ENCODE data around the gene CD180.
A peak's percentile ranks its signal among the peaks of the same experiment; 100 is the strongest.

Gene CD180

DNA sequence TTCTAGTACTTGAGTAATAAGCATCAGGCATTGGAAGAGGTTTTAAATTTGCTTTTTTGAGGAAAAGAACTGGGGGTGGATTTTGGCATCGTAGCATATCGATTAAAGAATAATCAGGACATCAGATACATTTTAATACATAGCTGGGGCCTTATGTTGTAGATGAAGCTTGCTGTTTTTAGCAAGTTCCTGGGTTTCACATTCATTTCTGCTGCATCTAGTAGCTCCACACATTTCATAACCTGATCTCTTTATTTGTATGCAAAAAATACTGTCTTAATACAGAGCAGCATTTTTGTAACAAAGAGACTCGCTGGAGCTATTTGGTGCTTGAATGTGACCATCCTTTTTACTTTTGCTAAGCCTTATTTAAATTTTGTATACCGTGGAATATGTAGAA is 28.5 kb downstream of the CD180 start:
- DNase-seq (ENCODE audit: low read depth): no peak
- no peak overlapping the region for H3K4me3 ChIP-seq (ENCODE audit: low read depth, low read length)

DNA sequence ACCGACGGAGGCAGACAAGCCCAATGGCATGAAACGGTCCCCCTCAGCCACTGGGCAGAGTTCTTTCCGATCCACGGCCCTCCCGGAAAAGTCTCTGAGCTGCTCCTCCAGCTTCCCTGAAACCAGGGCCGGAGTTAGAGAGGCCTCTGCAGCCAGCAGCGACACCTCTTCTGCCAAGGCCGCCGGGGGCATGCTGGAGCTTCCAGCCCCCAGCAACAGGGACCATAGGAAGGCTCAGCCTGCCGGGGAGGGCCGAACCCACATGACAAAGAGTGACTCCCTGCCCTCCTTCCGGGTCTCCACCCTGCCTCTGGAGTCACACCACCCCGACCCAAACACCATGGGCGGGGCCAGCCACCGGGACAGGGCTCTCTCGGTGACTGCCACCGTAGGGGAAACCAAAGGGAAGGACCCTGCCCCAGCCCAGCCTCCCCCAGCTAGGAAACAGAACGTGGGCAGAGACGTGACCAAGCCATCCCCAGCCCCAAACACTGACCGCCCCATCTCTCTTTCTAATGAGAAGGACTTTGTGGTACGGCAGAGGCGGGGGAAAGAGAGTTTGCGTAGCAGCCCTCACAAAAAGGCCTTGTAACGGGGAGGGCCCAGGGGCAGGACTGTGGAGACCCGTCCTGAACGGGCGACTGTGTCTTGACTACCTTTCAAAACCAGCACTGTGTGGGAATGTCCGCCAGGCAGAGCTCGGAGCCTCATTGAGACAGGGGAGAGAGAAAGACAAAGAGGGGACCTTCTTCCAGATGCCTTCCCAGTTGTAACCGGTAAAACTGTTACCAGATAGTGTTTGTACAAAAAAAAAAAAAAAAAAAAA is 29.9 kb downstream of the CD180 start:
- DNase-seq (ENCODE audit: low read depth): no peak
- TF ChIP-seq, protein P1, sequence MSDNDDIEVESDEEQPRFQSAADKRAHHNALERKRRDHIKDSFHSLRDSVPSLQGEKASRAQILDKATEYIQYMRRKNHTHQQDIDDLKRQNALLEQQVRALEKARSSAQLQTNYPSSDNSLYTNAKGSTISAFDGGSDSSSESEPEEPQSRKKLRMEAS (IDR thresholded peaks at IDR 0.05; ENCODE audit: low read depth, low read length): no peak
- no peak for TF ChIP-seq POLR2A (IDR thresholded peaks at IDR 0.05; ENCODE audit: extremely low read depth, insufficient read length)
- TF ChIP-seq, protein P2, sequence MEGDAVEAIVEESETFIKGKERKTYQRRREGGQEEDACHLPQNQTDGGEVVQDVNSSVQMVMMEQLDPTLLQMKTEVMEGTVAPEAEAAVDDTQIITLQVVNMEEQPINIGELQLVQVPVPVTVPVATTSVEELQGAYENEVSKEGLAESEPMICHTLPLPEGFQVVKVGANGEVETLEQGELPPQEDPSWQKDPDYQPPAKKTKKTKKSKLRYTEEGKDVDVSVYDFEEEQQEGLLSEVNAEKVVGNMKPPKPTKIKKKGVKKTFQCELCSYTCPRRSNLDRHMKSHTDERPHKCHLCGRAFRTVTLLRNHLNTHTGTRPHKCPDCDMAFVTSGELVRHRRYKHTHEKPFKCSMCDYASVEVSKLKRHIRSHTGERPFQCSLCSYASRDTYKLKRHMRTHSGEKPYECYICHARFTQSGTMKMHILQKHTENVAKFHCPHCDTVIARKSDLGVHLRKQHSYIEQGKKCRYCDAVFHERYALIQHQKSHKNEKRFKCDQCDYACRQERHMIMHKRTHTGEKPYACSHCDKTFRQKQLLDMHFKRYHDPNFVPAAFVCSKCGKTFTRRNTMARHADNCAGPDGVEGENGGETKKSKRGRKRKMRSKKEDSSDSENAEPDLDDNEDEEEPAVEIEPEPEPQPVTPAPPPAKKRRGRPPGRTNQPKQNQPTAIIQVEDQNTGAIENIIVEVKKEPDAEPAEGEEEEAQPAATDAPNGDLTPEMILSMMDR (IDR thresholded peaks at IDR 0.05; ENCODE audit: low read depth, low read length): no peak
- no peak for TF ChIP-seq MYC (IDR thresholded peaks at IDR 0.05; ENCODE audit: low read depth, low read length)
- H3K4me3 ChIP-seq (ENCODE audit: low read depth, low read length): no peak overlapping the region

More for the DNA sequence above, 28.5 kb downstream of the CD180 start:
- TF ChIP-seq, protein P2 (IDR thresholded peaks at IDR 0.05; ENCODE audit: low read depth, low read length): no peak
- TF ChIP-seq POLR2A (IDR thresholded peaks at IDR 0.05; ENCODE audit: extremely low read depth, insufficient read length) (no peak), MYC (IDR thresholded peaks at IDR 0.05; ENCODE audit: low read depth, low read length) (no peak)
- TF ChIP-seq, protein P1 (IDR thresholded peaks at IDR 0.05; ENCODE audit: low read depth, low read length): no peak

DNA sequence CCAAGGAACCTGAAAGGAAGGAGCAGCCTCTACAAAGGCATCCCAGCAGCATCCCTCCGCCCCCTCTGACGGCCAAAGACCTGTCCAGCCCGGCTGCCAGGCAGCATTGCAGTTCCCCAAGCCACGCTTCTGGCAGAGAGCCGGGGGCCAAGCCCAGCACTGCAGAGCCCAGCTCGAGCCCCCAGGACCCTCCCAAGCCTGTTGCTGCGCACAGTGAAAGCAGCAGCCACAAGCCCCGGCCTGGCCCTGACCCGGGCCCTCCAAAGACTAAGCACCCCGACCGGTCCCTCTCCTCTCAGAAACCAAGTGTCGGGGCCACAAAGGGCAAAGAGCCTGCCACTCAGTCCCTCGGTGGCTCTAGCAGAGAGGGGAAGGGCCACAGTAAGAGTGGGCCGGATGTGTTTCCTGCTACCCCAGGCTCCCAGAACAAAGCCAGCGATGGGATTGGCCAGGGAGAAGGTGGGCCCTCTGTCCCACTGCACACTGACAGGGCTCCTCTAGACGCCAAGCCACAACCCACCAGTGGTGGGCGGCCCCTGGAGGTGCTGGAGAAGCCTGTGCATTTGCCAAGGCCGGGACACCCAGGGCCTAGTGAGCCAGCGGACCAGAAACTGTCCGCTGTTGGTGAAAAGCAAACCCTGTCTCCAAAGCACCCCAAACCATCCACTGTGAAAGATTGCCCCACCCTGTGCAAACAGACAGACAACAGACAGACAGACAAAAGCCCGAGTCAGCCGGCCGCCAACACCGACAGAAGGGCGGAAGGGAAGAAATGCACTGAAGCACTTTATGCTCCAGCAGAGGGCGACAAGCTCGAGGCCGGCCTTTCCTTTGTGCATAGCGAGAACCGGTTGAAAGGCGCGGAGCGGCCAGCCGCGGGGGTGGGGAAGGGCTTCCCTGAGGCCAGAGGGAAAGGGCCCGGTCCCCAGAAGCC is 30.8 kb downstream of the CD180 start:
- TF ChIP-seq MYC (IDR thresholded peaks at IDR 0.05; ENCODE audit: low read depth, low read length) (no peak), POLR2A (IDR thresholded peaks at IDR 0.05; ENCODE audit: extremely low read depth, insufficient read length) (no peak)
- TF ChIP-seq, protein P1 (IDR thresholded peaks at IDR 0.05; ENCODE audit: low read depth, low read length): no peak
- TF ChIP-seq, protein P2 (IDR thresholded peaks at IDR 0.05; ENCODE audit: low read depth, low read length): peak; percentile 67
- no peak overlapping the region for H3K4me3 ChIP-seq (ENCODE audit: low read depth, low read length)
- peak; percentile 78 for DNase-seq (ENCODE audit: low read depth)

DNA sequence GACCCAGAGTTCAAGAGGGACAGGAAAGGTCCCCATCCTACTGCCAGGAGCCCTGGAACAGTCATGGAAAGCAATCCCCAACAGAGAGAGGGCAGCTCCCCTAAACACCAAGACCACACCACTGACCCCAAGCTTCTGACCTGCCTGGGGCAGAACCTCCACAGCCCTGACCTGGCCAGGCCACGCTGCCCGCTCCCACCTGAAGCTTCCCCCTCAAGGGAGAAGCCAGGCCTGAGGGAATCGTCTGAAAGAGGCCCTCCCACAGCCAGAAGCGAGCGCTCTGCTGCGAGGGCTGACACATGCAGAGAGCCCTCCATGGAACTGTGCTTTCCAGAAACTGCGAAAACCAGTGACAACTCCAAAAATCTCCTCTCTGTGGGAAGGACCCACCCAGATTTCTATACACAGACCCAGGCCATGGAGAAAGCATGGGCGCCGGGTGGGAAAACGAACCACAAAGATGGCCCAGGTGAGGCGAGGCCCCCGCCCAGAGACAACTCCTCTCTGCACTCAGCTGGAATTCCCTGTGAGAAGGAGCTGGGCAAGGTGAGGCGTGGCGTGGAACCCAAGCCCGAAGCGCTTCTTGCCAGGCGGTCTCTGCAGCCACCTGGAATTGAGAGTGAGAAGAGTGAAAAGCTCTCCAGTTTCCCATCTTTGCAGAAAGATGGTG is 31.6 kb downstream of the CD180 start:
- TF ChIP-seq POLR2A (IDR thresholded peaks at IDR 0.05; ENCODE audit: extremely low read depth, insufficient read length): no peak
- TF ChIP-seq, protein P1 (IDR thresholded peaks at IDR 0.05; ENCODE audit: low read depth, low read length): no peak
- TF ChIP-seq MYC (IDR thresholded peaks at IDR 0.05; ENCODE audit: low read depth, low read length): no peak
- TF ChIP-seq, protein P2 (IDR thresholded peaks at IDR 0.05; ENCODE audit: low read depth, low read length): no peak

DNA sequence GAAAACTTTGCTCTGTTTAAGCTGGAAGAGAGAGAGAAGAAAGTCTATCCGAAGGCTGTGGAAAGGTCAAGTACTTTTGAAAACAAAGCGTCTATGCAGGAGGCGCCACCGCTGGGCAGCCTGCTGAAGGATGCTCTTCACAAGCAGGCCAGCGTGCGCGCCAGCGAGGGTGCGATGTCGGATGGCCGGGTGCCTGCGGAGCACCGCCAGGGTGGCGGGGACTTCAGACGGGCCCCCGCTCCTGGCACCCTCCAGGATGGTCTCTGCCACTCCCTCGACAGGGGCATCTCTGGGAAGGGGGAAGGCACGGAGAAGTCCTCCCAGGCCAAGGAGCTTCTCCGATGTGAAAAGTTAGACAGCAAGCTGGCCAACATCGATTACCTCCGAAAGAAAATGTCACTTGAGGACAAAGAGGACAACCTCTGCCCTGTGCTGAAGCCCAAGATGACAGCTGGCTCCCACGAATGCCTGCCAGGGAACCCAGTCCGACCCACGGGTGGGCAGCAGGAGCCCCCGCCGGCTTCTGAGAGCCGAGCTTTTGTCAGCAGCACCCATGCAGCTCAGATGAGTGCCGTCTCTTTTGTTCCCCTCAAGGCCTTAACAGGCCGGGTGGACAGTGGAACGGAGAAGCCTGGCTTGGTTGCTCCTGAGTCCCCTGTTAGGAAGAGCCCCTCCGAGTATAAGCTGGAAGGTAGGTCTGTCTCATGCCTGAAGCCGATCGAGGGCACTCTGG is 32.6 kb downstream of the CD180 start:
- TF ChIP-seq MYC (IDR thresholded peaks at IDR 0.05; ENCODE audit: low read depth, low read length) (no peak), POLR2A (IDR thresholded peaks at IDR 0.05; ENCODE audit: extremely low read depth, insufficient read length) (no peak)
- TF ChIP-seq, protein P2 (IDR thresholded peaks at IDR 0.05; ENCODE audit: low read depth, low read length): no peak
- TF ChIP-seq, protein P1 (IDR thresholded peaks at IDR 0.05; ENCODE audit: low read depth, low read length): no peak
- H3K4me3 ChIP-seq (ENCODE audit: low read depth, low read length): no peak overlapping the region
- no peak for DNase-seq (ENCODE audit: low read depth)

More for the DNA sequence above, 31.6 kb downstream of the CD180 start:
- no peak for DNase-seq (ENCODE audit: low read depth)
- no peak overlapping the region for H3K4me3 ChIP-seq (ENCODE audit: low read depth, low read length)
